Measurements from ENCODE around the gene SEZ6L2. TPM values are rescaled to one million over a fixed set of nuclear protein-coding genes. Genes with fewer than 3 reads are reported as not detected.

The SEZ6L2 gene
- total and polyA plus RNA-seq, 2 of the 13 experiments (the other 11 are each of a cell fraction or from before 2014, with no cell fraction given) = 14.9 to 16.9 TPM

- TF ChIP-seq PRDM15 (CRISPR knock-in tag; IDR thresholded peaks at IDR 0.05) = no peak
- TF ChIP-seq NFATC3 (CRISPR knock-in tag; IDR thresholded peaks at IDR 0.05) = peak; percentile 86; the same call in 1 of the 2 replicates
- TF ChIP-seq ELF4 (CRISPR knock-in tag; IDR thresholded peaks at IDR 0.05; ENCODE audit: borderline replicate concordance) = peak; percentile 98
- TF ChIP-seq SMARCE1 (IDR thresholded peaks at IDR 0.05; ENCODE audit: borderline replicate concordance) = no peak
- TF ChIP-seq GLMP (CRISPR knock-in tag; IDR thresholded peaks at IDR 0.05; ENCODE audit: borderline replicate concordance) = no peak
- 0 out of 2 replicates have a peak, but pooled peaks have one; percentile 62 for TF ChIP-seq MLXIP (CRISPR knock-in tag; IDR thresholded peaks at IDR 0.05; ENCODE audit: borderline replicate concordance)
- TF ChIP-seq ZNF7 (CRISPR knock-in tag; IDR thresholded peaks at IDR 0.05) = no peak
- no peak for TF ChIP-seq MLX (CRISPR knock-in tag; IDR thresholded peaks at IDR 0.05)
- no peak; the same call in 1 of the 2 replicates for TF ChIP-seq AKNA (CRISPR knock-in tag; IDR thresholded peaks at IDR 0.05; ENCODE audit: borderline replicate concordance)
- TF ChIP-seq TBP (CRISPR knock-in tag; IDR thresholded peaks at IDR 0.05) = no peak
Measured at GRCh38 chr16:29925781-29926710, 26.7 kb upstream of the SEZ6L2 start, which contains the start of gene KCTD13 (continued).

Measured in HepG2 (cell line).